Dedifferentiated amniotic fluid mesenchymal stem cell (primary cell): Measurements from ENCODE around the gene PTPN22.
"Not testable (repeated sequence)": the region's sequence is repeated elsewhere in the genome, so short reads cannot be mapped to it uniquely, and the experiment has no call there.

Source experiments
- DNase-seq: peaks from one replicate; pipeline ENCODE4 v3.0.0-alpha.2; 2016; ENCODE audit errors: extremely low spot score

PTPN22 gene

DNA sequence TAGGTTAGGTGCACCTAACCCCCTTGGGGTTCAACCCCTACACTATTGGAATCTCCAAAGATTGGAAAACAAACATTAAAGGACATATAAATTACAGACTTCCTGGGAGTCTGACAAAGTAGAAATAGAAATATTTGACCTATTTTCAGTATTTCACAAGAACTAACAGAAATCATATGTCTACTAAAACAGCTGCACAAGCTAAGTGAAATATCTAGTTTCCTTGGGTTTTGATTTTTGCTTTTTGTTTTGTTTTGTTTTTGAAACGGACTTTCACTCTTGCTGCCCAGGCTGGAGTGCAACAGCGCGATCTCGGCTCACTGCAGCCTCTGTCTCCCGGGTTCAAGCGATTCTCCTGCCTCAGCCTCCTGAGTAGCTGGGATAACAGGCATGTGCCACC, 18.8 kb downstream of the PTPN22 start:
- not testable (repeated sequence) for DNase-seq

DNA sequence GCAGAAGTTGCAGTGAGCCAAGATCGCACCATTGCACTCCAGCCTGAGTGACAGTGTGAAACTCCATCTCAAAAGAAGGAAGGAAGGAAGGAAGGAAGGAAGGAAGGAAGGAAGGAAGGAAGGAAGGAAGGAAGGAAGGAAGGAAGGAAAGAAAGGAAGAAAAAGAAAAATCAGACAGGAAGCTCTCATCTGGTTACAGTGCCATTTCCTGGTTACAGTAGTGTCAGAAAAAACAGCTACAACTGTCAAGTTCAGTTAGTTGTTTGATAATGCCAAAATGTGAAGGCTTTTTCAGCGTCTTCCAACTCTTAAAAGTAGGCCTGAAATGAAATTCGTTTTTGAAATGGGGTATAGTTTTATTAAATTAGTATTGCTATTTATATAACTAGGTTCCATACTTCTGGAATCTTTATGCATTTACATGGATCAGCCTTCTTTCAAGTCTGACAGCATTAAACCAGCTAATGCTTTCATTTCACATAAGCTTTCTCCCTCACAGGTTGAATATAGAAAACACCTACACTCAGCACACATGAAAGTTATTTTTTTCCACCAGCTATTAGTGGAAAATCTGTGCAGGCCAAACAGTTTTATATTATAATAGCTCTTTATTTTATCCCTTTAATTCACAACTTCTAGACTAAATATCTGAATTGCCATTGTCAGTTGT, 21.2 kb downstream of the PTPN22 start:
- DNase-seq, result no peak

DNA sequence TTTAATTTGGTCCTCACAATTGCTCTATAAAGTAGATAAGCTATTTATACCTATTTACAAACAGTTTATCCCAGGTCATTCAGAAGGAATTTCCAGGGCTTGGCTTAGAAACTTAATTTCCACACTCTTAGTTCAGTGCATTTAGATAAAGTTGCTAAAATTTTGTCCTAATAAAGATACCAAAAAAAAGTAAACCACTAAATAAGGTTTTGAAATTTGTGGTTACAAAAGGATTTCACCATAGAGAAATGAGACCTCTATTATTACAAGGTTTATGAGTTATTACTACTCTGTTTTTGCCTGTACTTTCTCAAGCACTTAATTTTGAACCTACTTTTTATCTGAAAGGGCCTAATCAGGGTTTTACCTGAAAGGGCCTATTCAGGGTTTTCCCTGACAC, 22.4 kb downstream of the PTPN22 start:
- no peak for DNase-seq

DNA sequence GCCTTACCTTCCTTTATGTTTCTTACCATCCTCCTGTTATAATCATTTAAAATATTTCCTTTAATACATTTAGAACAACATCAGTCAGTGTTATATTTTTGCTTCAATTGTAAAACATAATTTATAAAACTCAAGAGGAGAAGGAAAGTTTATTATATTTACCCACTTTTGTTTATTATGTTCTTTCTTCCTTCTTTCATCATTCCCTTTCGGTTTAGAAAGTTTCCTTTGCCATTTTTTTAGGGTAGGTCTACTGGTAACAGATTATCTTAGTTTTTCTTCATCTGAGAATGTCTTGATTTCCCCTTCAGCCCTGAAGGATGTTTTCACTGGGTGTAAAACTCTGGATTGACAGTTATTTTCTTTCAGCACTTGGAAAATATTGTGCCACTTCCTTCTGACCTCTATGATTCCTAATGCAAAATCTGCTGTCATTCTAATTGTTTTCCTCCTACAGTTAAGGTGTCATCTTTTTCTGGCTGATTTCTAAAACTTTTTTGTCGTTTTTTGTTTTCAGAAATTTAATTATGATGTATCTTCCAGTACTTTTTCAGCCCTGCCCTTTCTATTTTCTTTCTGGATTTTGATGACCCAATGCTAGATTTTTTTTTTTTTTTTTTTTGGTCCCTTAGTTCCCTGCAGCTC, 25.0 kb downstream of the PTPN22 start:
- DNase-seq, result no peak

DNA sequence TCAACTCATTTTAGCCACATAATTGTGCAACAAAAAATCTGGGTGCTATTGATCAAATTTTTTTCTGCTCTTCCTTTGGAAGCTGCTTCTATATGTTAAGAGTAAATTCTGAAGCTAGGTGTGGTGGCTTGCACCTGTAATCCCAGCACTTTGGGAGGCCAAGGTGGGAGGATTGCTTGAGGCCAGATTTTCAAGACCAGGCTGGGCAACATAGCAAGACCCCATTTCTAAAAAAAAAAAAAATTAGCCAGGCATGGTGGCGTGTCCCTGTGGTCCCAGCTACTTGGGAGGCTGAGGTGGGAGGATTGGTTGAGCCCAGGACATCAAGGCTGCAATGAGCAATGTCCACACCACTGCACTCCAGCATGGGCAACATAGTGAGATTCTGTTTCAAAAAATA, 35.0 kb downstream of the PTPN22 start:
- DNase-seq, result no peak

DNA sequence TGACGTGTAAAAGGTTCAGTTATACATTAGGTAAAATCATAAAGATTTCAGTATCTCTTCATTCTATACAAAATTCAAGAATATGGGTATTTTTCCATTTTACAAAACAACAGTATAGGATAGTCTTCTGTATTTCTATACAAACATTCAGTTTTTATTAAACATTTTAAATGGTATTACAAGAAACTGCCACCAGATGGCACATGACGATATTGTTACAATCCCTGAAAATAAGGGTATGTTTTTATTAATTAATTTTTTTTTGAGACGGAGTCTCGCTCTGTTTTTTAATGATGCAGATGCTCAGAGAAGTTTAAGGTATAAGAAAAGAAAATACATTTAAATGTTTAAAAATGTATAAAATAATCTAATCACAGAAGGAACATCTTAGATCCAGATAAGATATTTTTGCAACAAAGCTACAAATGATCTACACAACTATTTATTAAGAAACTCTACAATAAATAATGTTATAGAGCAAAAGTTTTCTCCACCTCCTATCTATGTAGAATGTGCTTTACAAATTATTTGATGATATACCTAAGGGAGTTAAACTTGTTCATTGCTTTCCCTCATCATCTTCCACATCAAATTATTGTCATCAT, 35.7 kb downstream of the PTPN22 start:
- peak; percentile 53 for DNase-seq

DNA sequence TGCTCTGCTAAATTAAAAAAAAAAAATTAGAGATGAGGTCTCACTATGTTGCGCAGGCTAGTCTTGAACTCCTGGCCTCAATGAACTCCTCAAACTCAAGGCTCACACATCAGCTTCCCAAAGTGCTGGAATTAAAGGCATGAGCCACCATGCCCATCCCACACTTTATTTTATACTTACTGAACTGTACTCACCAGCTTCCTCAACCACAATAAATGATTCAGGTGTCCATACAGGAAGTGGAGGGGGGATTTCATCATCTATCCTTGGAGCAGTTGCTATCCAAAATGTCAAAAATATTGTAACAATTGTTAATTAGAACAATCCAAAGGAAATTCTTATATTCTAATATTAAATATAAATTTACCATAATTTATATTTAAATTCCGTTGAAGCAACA, 36.8 kb downstream of the PTPN22 start:
- DNase-seq, result no peak

DNA sequence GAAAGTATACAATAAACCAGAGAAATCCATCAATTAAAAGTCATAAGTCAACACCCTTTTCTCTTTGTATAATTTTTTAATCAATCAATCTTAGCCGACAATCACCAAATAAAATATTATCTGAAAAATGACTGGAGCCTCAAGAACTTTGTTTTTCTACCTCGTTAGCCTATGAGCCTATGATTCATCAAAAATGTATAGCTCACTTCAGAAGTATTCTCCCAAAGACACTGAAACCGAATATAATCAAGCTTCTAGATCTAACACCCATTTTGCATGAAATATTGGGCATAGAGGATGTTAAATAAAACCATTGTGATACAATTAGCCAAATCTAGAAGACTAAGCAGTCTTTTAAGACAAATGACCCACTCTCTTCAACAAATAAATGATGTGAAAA, 41.5 kb downstream of the PTPN22 start:
- DNase-seq, result peak; percentile 18

DNA sequence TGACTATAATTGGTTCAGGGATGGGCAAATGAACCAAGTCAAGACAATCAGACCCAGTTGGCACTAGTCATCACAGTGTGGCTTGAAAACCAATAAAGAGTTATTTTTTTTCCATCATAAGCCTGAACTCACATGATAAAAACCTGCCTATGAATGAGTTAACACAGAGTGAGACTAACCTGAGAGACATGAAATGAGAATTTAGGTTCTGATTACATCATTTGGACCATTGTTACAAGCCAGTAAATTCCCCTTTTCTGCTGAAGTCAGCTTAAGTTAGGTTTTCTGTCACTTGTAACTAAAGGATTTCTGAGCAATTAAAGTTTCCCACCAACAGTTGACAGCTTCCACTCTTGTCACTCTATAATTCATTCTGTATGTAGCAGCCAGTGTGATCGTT, 49.6 kb downstream of the PTPN22 start:
- DNase-seq, result no peak

DNA sequence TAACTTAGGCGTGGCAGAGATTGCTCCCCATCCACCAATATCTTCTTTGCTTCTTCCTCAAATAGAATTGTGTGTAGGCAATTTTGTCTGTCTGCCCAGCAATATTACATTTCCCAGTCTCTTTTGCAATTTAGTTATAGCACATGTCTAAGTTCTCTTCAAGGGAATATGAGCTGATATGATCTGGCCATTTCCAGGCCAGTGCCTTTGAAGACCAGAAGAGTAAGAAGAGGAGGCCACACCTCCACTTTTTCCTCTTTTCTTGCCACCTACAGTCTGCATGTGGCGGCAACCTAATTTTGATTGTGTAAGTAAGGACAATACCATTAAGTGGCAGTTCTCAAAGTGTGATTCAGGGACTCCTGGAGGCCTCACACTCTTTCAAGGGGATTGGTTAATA, 52.9 kb downstream of the PTPN22 start:
- DNase-seq, result no peak

DNA sequence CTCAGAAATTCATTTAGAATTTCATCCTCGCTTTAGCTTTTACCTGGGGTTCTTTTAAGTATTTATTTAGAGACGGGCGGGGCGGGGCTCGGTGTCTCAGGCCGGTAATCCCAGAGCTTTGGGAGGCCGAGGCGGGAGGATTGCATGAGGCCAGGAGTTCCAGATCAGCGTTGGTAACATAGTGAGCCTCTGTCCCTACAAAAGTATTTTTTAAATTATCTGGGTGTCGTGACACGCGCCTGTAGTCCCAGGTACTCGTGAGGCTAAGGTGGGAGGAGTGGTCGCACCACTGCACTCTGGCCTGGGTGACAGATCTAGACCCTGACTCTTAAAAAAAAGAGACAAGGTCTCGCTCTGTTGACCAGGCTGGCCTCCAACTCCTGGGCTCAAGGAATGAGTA, 58.3 kb downstream of the PTPN22 start:
- DNase-seq, result no peak

DNA sequence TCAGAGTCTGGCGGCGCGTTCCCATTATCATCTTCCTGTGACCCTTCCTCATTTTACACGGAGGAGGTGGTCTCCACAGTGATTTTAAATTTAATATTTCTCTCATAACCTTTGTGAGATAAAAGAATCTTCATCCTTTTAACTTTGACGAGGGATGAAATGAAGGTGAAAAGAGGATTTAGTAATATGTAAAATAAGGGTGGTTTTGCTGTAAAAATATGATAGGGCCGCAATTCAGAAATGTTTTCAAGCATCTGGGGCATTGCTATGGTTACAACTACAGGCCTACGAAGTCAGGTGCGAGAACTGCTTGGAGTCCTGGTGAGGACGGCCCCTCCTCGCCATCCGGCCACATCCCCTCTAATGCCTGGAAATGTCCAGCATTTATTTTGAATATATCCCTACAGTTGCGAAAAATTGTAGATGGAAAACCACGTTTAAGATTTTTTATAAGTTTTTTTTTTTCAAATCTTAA, 58.8 kb downstream of the PTPN22 start:
- DNase-seq, result no peak

DNA sequence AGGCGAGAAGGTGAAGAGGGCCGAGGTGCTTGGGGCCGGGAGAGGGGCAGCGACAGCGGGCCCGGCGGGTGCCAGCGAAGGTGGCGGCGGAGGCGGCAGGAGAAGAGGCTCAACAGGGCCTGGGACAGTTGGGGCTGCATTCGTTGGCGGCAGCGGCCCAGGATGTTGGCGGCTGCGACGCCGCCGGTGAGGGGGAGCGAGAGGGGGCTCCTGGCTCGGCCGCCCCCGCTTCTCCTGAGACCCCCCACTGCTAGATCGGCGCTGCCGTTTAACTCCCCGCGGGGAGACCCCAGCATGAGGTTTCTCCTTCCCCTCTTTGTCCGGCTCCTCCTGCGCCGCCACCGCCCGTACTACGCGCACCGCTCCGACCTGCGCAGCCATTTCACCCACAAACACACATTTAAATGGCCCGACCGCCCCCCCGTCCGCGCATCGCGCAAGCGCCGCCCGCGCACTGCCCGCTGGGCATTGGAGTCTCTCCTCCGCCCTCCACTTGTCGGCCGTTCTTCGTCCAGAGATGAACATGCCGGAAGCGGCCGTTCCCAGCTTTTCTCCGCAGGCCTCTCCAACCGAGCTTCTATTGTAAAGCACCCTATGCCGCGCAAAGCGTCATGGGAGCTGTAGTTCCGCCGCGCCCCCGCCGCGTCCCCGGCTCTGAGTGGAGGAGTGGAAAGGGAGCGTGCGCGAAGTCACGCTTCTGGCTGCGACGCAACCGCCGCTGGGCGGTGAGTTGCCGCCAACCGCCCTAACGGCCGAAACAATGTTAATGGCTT, 59.4 kb downstream of the PTPN22 start, which contains the start of gene RSBN1:
TSS of gene RSBN1 (minus strand) at position 589 of the 773 bp plus-strand sequence. CDS start at position 525, 64 bp downstream.
- peak; percentile 100 for DNase-seq

DNA sequence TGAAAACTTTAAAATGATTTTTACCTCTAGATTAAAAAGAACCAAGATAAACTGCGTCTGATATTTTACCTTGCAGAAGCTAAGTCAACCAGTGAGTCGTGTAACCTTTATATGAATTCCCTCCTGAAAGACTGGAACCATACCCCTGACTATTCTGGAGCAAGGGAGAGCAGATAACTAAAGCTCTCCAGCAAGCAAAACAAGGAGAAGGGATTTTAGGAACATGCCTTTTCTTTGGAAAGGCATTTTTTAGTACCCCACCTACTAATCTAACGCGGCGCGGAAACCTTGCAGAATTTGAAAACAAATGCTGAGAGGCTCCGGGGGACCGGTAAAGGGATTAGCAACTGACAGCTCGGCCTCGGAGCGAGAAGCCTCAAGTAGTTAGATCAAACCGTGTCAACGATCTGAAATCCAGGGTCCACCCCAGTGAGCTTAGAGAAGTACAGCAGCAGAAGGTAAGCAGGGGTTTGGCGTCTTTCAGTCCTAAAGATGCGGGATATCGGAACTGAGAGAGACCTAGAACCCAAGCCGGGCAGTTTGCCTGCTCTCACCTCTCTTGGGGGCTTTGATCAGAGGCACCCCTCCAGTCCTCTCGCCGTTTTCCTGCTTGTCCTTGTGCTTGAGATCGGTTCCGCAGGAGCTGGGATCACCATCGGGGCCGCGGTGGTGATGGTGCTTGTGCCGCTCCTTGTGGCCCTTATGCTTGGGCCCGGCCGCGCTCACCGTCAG, 60.2 kb downstream of the PTPN22 start:
- peak; percentile 24 for DNase-seq

DNA sequence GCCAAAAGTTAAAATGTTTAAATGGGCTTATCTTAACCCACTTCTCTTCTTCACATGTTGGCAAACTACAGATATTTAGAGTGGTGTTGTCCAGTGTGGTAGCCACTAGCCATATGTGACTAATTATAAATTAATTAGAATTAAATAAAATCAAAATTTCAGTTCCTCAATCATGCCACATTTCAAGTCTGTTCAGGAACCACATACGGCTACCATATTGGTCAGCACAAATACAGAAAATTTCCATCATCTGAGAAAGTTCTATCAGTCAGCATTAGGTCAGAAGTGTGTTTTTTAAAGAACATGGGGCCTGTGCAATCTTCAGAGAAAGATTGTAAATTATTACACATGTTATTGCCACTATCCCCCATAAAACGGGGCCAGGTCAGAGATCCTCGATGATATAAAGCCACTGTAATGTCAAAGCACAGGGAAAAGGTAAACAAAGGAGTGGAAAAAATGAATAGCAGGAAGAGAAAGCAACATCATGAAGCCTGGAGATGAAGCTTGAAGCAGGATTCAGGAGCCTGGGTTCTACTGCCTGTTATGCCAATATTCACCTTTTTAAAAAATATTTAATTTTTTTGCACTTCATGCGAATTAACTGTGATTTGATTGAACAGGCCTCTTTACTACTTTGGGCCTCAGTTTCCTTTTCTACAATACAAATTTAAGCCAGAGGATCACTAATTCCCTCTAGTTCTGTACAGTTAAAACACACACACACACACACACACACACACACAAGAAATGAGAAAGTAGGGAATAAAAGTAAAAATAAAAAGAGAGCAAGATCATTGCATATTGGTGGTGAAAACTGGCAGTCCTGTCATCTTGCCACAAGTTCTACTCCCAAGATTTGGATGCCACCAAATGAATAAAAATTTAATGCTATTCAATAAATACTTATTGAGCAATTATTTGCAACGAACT, 61.6 kb downstream of the PTPN22 start:
- no peak for DNase-seq

DNA sequence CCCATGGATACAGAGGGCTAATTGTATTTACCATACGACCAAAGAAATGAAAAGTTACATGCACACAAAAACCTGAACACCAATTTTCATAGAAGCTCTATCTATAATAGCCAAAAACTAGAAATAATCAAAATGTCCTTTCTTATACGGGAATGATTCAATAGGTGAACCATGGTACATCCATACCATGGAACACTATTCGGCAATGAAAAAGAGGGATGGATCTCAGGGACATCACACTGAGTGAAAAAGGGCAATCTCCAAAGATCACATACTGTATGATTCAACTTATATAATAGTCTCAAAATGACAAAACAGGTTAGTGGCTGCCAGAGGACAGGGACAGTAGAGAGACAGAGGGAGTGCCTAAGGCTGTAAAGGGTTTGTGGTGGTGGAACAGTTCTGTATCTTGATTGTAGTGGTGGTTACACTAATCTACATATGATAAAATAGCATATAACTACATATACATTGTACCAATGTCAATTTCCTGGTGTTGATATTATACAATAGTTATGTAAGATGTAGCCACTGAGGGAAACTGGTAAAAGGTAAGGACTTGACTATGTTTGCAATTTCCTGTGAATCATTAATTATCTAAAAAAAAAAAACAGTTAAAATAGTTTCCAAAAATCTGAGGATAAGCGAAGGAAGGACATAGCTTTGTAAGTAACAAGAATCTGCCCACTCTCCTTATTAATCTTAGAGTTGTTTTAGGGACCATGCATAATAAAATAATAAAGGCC, 62.9 kb downstream of the PTPN22 start:
- DNase-seq, result no peak

DNA sequence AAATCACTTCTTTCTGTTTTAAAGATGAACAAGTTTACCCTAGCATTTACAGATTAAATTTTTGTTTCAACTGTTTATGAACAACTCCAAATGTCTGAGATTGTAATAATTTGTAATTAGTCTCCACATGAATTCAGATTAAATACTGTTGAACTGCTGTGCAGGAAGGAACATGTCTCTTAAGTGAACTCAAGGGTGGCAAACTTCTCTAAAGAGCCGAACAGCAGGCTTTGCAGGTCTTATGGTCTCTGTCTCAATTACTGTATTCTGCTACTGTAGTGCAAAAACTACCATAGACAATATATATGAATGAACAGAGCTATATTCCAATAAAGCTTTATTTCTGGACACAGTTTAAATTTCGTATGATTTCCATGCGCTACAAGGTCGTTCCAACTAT, 65.9 kb downstream of the PTPN22 start:
- no peak for DNase-seq

DNA sequence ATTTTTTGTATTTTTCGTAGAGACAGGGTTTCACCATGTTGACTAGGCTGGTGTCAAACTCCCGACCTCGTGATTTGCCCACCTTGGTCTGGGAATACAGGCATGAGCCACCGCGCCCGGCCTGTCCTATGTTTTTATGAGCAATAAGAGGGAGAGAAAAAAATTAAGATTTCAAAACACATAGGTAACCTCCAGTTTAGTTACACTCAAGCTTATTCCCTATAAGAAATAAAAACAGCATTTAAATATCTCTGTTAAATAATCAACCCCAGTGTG, 66.3 kb downstream of the PTPN22 start:
- DNase-seq, result no peak

DNA sequence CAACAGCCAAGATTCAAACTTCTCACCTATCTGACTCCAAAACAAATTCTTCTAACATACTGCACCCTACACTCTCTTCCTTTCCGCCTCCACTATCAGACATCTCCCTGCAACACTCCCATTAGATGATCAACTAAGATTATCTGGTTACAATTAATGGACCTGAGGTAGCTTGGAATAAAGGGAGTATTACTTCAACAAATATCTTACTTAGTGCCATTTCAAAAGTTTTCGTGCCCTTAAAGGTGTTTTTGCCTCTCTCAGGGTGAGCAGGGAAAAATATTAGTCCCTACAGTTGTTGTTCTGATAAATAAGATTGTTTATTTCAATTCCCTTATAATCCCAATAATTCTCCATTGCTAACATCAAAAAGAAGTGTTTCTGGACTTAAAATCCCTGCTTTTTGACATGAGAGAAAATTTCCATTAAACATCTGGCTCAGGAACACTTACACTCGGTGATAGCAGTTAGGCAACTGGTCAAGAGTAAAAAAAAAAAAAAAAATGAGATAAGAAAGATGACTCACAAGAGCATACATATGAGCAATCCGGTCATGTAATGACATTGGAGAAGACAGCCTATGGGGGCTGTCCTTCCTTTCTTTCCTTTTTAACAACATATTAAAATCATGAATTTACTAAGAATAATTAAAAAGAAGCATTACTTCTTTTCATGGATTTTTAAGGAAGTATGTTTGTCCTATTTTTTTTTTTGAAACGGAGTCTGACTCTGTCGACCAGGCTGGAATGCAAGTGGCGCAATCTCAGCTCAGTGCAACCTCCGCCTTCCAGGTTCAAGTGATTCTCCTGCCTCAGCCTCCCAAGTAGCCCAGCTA, 66.9 kb downstream of the PTPN22 start:
- DNase-seq, result no peak
